ENCODE data around the gene PRELID2.

DNA sequence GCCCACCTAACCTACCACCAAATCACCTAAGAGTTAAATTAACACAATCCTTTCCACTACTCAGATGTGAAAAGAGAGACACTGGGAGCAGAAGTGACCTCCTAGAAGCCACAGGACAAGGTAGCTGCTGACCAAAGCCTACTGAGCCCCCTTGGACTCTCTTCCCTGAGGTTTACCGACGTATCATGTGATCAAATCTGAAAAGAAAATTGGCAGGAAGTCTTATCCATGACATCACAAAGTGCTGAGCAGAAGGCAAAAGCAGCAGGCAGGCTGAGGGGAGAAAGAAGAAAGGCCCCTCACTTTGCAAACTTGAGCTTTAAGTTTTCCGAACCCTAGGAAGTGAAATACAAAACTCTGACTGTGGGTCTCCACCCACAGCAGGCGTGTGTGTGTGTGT is 11.1 kb downstream of the PRELID2 start:
- TF ChIP-seq, protein P1, sequence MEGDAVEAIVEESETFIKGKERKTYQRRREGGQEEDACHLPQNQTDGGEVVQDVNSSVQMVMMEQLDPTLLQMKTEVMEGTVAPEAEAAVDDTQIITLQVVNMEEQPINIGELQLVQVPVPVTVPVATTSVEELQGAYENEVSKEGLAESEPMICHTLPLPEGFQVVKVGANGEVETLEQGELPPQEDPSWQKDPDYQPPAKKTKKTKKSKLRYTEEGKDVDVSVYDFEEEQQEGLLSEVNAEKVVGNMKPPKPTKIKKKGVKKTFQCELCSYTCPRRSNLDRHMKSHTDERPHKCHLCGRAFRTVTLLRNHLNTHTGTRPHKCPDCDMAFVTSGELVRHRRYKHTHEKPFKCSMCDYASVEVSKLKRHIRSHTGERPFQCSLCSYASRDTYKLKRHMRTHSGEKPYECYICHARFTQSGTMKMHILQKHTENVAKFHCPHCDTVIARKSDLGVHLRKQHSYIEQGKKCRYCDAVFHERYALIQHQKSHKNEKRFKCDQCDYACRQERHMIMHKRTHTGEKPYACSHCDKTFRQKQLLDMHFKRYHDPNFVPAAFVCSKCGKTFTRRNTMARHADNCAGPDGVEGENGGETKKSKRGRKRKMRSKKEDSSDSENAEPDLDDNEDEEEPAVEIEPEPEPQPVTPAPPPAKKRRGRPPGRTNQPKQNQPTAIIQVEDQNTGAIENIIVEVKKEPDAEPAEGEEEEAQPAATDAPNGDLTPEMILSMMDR (IDR thresholded peaks at IDR 0.05), result no peak
- TF ChIP-seq POLR2AphosphoS5 (IDR thresholded peaks at IDR 0.05), result no peak

Data from prostate gland (tissue), 2 donors.